H1 (cell line): Measurements from ENCODE around the gene BTN2A1. TPM values are rescaled to one million over a fixed set of nuclear protein-coding genes. Genes with fewer than 3 reads are reported as not detected.

Source experiments
- ATF2 ChIP-seq: IDR thresholded peaks from 2 replicates; pipeline ENCODE4 v1.6.1; 2012; ENCODE audit warnings: low read length, inconsistent platforms
- KDM5A ChIP-seq: fragments of 200-600 bp; IDR thresholded peaks from 2 replicates; pipeline ENCODE4 v1.7.1; 2012; ENCODE audit warnings: mild to moderate bottlenecking, low read length, inconsistent platforms, mixed read lengths
- polyA plus RNA-seq, 7 experiments: library from polyadenylated mRNA; depleted of rRNA in 3 of 7; stranded (reverse) in 5 of 7; unstranded in 2 of 7; fragments of >200 nt in 5 of 7; fragments of 200-250 nt in 2 of 7; gene quantifications; 1 replicate in 5 of 7; 2 replicates in 1 of 7; 4 replicates in 1 of 7; pipeline versions ENCODE4 v1.2.1 to v1.2.3, GENCODE V29; 2011 to 2013; ENCODE audit warnings: missing spikeins in 2 of 7, mixed read lengths in 2 of 7
- total RNA-seq: library from RNA; stranded (reverse); fragmentation: NEBNext Ultra II Directional; extraction: Animal tissue kit (Norgen Biotek cat#: 25700); gene quantifications from 2 replicates; pipeline ENCODE4 v1.2.1, GENCODE V29; 2021

The BTN2A1 gene
- total and polyA plus RNA-seq, 2 of the 8 experiments (the other 6 are each of a cell fraction or from before 2014, with no cell fraction given) = 8.7 to 11.0 TPM

- TF ChIP-seq ATF2 = no peak
- TF ChIP-seq KDM5A = no peak
- TF ChIP-seq, all 59 proteins: peak for 0
Measured at GRCh38 chr6:26483727-26484126, 26.0 kb downstream of the BTN2A1 start (continued).
